ENCODE results near the gene NSMCE1. TPM values are rescaled to one million over a fixed set of nuclear protein-coding genes. Genes with fewer than 3 reads are reported as not detected.

NSMCE1 gene
- total RNA-seq, 1 donor from 2014 or later = 6.8 TPM

GRCh38 chr16:27228621-27229501 lies 39.7 kb downstream of the NSMCE1 start:
- intact Hi-C loops (cut with DNase I) = no loop called here
- Histone ChIP-seq H3K9me3 (no peaks in the 10 kb centered on the region), H3K27ac (no peak overlapping the region), H3K4me1 (no peaks in the 10 kb centered on the region), H3K4me3 (no peak overlapping the region), H3K27me3 (no peaks in the 10 kb centered on the region), H3K36me3 (peaks cover 33 to 69% of the 10 kb centered on the region in 2 donors)
- no peak for TF ChIP-seq CTCF (IDR thresholded peaks at IDR 0.05)
- no peak for DNase-seq (ENCODE audit: low spot score in 2 of 2)

DNA sequence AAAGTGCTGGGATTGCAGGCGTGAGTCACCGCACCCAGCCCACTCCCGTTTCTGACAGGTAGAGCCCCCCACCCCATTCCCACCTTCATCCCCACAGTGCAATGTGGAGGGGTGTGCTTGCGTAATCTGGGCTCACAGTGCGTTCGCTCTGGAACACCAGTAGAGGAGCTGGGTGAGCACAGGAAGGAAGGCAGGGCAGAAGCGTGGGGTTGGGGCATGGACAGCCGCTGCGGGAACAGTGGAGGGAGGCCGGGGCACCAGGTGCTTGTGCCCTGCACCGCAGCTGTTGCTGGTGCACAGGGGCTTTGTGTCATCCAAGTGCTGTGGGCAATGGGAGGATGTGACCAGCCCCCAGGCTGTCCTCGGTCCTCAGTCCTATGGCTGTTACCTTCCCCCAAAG lies 40.5 kb downstream of the NSMCE1 start:
- no peak for DNase-seq (ENCODE audit: low spot score in 2 of 2)
- no peak for TF ChIP-seq CTCF (IDR thresholded peaks at IDR 0.05)
- no peak overlapping the region for H3K27ac ChIP-seq
- H3K9me3 ChIP-seq = no peaks in the 10 kb centered on the region
- no peaks in the 10 kb centered on the region for H3K27me3 ChIP-seq
- no peaks in the 10 kb centered on the region for H3K4me1 ChIP-seq
- intact Hi-C loops (cut with DNase I) = no loop called here
- H3K4me3 ChIP-seq = no peak overlapping the region
- peaks cover 36 to 67% of the 10 kb centered on the region in 2 donors for H3K36me3 ChIP-seq

- no peaks in the 10 kb centered on the region for H3K27me3 ChIP-seq
- H3K9me3 ChIP-seq = no peaks in the 10 kb centered on the region
- peaks cover 0 to 4% of the 10 kb centered on the region in 2 donors for H3K4me1 ChIP-seq
- H3K4me3 ChIP-seq = no peak overlapping the region
- no peak overlapping the region for H3K27ac ChIP-seq
- DNase-seq (ENCODE audit: low spot score in 2 of 2) = no peak
- TF ChIP-seq CTCF (IDR thresholded peaks at IDR 0.05) = no peak
- H3K36me3 ChIP-seq = peaks cover 36 to 58% of the 10 kb centered on the region in 2 donors
- intact Hi-C loops (cut with DNase I) = no loop called here
Measured at GRCh38 chr16:27226976-27227705, 41.4 kb downstream of the NSMCE1 start.

- Histone ChIP-seq H3K9me3 (no peaks in the 10 kb centered on the region), H3K27ac (no peak overlapping the region), H3K36me3 (peaks cover 36 to 51% of the 10 kb centered on the region in 2 donors), H3K4me3 (no peak overlapping the region), H3K27me3 (no peaks in the 10 kb centered on the region), H3K4me1 (peaks cover 0 to 4% of the 10 kb centered on the region in 2 donors)
- no peak for TF ChIP-seq CTCF (IDR thresholded peaks at IDR 0.05)
- intact Hi-C loops (cut with DNase I) = no loop called here
- DNase-seq (ENCODE audit: low spot score in 2 of 2) = no peak
Measured at GRCh38 chr16:27226476-27226875, 42.1 kb downstream of the NSMCE1 start.

DNA sequence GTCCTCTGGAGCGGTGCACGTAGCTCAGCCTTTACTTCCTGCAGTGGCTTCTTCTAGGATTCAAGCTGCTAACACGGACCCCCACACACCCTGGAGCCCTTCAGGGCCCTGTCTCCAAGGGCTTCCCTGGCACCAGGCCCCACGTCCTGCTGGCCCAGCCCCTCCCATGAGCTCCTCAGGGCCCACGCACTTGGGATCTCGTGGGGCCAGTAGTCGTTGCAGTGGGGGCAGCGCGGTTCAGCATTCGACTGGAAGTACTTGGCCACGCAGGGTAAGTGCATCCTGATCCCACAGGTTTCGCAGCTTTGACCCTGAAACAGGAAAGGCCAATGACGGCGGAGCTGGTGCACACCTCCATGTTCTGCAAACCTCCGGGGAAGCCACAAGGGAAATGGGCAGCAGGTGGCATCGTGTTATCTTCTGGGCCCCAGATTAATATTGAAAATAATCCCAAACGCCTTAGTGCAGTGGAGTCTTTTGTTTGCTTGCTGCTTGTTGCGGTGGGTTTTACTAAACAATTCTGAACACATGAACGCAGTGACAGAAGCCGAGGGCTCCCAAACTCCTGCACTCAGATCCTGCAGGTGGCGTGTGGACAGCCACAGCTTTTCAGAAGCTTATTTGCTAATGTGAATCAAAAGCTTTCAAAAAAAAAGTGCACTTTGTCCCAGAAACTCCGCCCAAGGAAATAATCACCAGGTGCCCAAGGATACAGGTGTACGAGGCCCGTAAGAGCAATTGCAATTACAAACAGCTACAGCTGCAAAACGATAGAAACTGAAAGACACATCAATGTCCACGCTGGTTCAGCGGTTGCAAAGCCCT lies 42.8 kb downstream of the NSMCE1 start:
- no peak for TF ChIP-seq CTCF (IDR thresholded peaks at IDR 0.05)
- Histone ChIP-seq H3K27ac (no peak overlapping the region), H3K36me3 (peaks cover 33 to 44% of the 10 kb centered on the region in 2 donors)

More for the DNA sequence above, 42.8 kb downstream of the NSMCE1 start:
- intact Hi-C loops (cut with DNase I) = no loop called here
- no peak for DNase-seq (ENCODE audit: low spot score in 2 of 2)
- Histone ChIP-seq H3K4me1 (peaks cover 0 to 4% of the 10 kb centered on the region in 2 donors), H3K9me3 (no peaks in the 10 kb centered on the region), H3K27me3 (no peaks in the 10 kb centered on the region), H3K4me3 (no peak overlapping the region)

All from ascending aorta (tissue), 2 donors.